B cell (primary cell): ENCODE measurements around the gene KRT37. TPM values are rescaled to one million over a fixed set of nuclear protein-coding genes. Genes with fewer than 3 reads are reported as not detected.

Experiments
- ATAC-seq: fragments of 200-7000 bp; cut with Tn5 transposase; one replicate; pipeline ENCODE4 v1.10.0; 2021; ENCODE audit warnings: low read depth, mild to moderate bottlenecking, moderate number of reproducible peaks, moderate library complexity
- CTCF ChIA-PET: fragments of 350-600 bp; sonication (Branson Sonifier 250); formaldehyde crosslinking; loops from one replicate; lab custom pipeline; 2021; ENCODE audit warnings: antibody characterized with exemption, inconsistent platforms; lab: Charles Lee
- POLR2A ChIA-PET: fragments of 350-600 bp; sonication (Branson Sonifier 250); formaldehyde crosslinking; loops from one replicate; lab custom pipeline; 2021; ENCODE audit warnings: antibody characterized with exemption; lab: Charles Lee
- DNase-seq: peaks from one replicate; pipeline ENCODE4 v3.0.0; 2013
- H2AFZ ChIP-seq: 2 replicates; pipeline ENCODE4 v1.6.1; 2012; ENCODE audit warnings: mild to moderate bottlenecking, low read depth, low read length; ENCODE audit not compliant: insufficient read depth, poor library complexity, severe bottlenecking
- H3K27ac ChIP-seq, 2 donors: 1 replicate in 1 of 2; 2 replicates in 1 of 2; pipeline ENCODE4 v1.5.1; 2012 to 2013; ENCODE audit warnings: low read length in 2 of 2, mild to moderate bottlenecking in 2 of 2, moderate library complexity in 1 of 2
- H3K27me3 ChIP-seq, 4 experiments: fragments of 200-600 bp in 1 of 4; sonication (generic) in 1 of 4; replicated peaks in 1 of 4; 1 replicate in 2 of 4; 2 replicates in 2 of 4; pipeline versions ENCODE4 v1.6.1 to v1.7.0; 2013 to 2016; ENCODE audit warnings: low read length in 3 of 4, mild to moderate bottlenecking in 2 of 4, mixed read lengths in 1 of 4, moderate library complexity in 1 of 4; ENCODE audit not compliant: insufficient read depth in 4 of 4, control insufficient read depth in 3 of 4; ENCODE audit errors: control extremely low read depth in 1 of 4
- H3K36me3 ChIP-seq, 2 experiments: replicated peaks in 1 of 2; 1 replicate in 1 of 2; 2 replicates in 1 of 2; pipeline versions ENCODE4 v1.6.1 to v1.7.1; 2013; ENCODE audit warnings: low read length in 1 of 2; ENCODE audit not compliant: insufficient read depth in 2 of 2, control insufficient read depth in 1 of 2; ENCODE audit errors: control extremely low read depth in 1 of 2, extremely low read depth in 1 of 2
- H3K4me1 ChIP-seq, 2 donors: fragments of 200-600 bp in 1 of 2; sonication (generic) in 1 of 2; 1 replicate in 1 of 2; 2 replicates in 1 of 2; pipeline versions ENCODE4 v1.5.1 to v1.6.1; 2013 to 2017; ENCODE audit warnings: low read length in 2 of 2; ENCODE audit not compliant: control insufficient read depth in 2 of 2, insufficient read depth in 2 of 2
- H3K4me2 ChIP-seq: replicated peaks from 2 replicates; pipeline ENCODE3; 2012; ENCODE audit warnings: mild to moderate bottlenecking, low read depth, low read length; ENCODE audit not compliant: poor library complexity, severe bottlenecking
- H3K4me3 ChIP-seq, 5 experiments: fragments of 200-600 bp in 1 of 5; sonication (generic) in 1 of 5; 1 replicate in 3 of 5; 2 replicates in 2 of 5; pipeline versions ENCODE4 v1.5.1 to v1.7.0; 2011 to 2016; ENCODE audit warnings: low read length in 4 of 5, mild to moderate bottlenecking in 4 of 5, low read depth in 2 of 5, control low read depth in 1 of 5, moderate library complexity in 1 of 5; ENCODE audit not compliant: insufficient read depth in 1 of 5; ENCODE audit errors: control extremely low read depth in 1 of 5, extremely low read depth in 1 of 5
- H3K79me2 ChIP-seq: fragments of 200-600 bp; sonication (generic); one replicate; pipeline ENCODE4 v1.6.0; 2016; ENCODE audit warnings: low read length; ENCODE audit not compliant: control insufficient read depth, insufficient read depth
- H3K9ac ChIP-seq: fragments of 200-600 bp; sonication (generic); 2 replicates; pipeline ENCODE4 v1.6.1; 2017; ENCODE audit warnings: mild to moderate bottlenecking, low read length, moderate library complexity
- H3K9me3 ChIP-seq, 3 donors: one replicate each; pipeline versions ENCODE4 v1.6.1 to v1.7.1; 2013; ENCODE audit warnings: low read length in 2 of 3; ENCODE audit not compliant: control insufficient read depth in 2 of 3, insufficient read depth in 1 of 3; ENCODE audit errors: control extremely low read depth in 1 of 3
- H4K20me1 ChIP-seq: 2 replicates; pipeline ENCODE4 v1.6.0; 2012; ENCODE audit warnings: mild to moderate bottlenecking, low read length; ENCODE audit not compliant: insufficient read depth, control insufficient read depth, poor library complexity, severe bottlenecking
- H3K27ac Mint-ChIP-seq: one replicate; pipeline ENCODE4 v1.8.0; 2021; ENCODE audit warnings: mixed read lengths
- H3K27me3 Mint-ChIP-seq: one replicate; pipeline ENCODE4 v1.8.0; 2021; ENCODE audit warnings: mixed read lengths
- H3K4me1 Mint-ChIP-seq: one replicate; pipeline ENCODE4 v1.8.0; 2021; ENCODE audit warnings: mixed read lengths
- H3K4me3 Mint-ChIP-seq: one replicate; pipeline ENCODE4 v1.8.0; 2021; ENCODE audit warnings: mixed read lengths
- H3K9me3 Mint-ChIP-seq: one replicate; pipeline ENCODE4 v1.8.0; 2022; ENCODE audit warnings: mixed read lengths; ENCODE audit not compliant: insufficient read depth
- EZH2 ChIP-seq: IDR thresholded peaks from 2 replicates; pipeline ENCODE4 v1.6.1; 2012; ENCODE audit warnings: borderline replicate concordance, low read depth, mild to moderate bottlenecking, moderate library complexity, low read length; ENCODE audit not compliant: insufficient read depth, poor library complexity, severe bottlenecking
- WGBS: methylation state at CpG from one replicate; pipeline ENCODE4 v1.1.5; 2013; ENCODE audit warnings: missing lambda C conversion rate; ENCODE audit not compliant: insufficient coverage; 5-methylcytosine and 5-hydroxymethylcytosine counted together
- intact Hi-C: fragments of 100-400 bp; cut with micrococcal nuclease; formaldehyde crosslinking; loops from one replicate; pipeline ENCODE4 v1.10.0; 2022
- polyA plus RNA-seq: library from polyadenylated mRNA; depleted of rRNA; stranded (reverse); fragments of >200 nt; gene quantifications from 2 replicates; pipeline ENCODE4 v1.2.3, GENCODE V29; 2012
- total RNA-seq, 2 donors: library from RNA; stranded (reverse); fragments of 120-200 nt in 1 of 2; gene quantifications; 1 replicate in 1 of 2; 2 replicates in 1 of 2; pipeline versions ENCODE4 v1.2.3 to v1.2.4, GENCODE V29; 2013 to 2022
- TF ChIP-seq, protein P1 (sequence below): fragments of 200-600 bp; IDR thresholded peaks from one replicate; pipeline ENCODE4 v1.8.0; 2022; ENCODE audit warnings: antibody characterized with exemption, mild to moderate bottlenecking

Gene KRT37
- total and polyA plus RNA-seq, 2 donors (not counting 1 experiment from before 2014, with no cell fraction given), result not detected

DNA sequence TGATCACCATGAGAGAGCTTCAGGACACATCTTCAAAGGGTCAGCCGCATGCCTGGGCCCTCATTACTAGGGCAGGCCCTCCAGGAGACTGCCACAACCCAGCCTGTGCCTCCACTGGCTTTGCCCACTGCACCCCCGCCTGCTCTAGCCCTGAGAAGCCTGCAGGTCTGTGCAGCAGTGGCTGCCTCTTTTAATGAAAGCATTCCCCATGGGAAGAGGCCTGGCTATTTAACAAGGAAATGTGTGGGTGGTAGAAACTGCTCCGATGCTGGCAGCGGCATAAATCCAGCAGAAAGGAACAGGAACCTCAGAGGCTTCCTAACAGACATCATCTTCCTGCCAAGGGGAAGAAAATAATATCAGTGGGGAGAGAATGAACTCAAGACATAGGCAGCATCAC is 43.2 kb upstream of the KRT37 start:
- Histone ChIP-seq H3K9ac (no peak overlapping the region), H3K79me2 (no peaks in the 10 kb centered on the region), H3K4me1 (no peaks in the 10 kb centered on the region), H3K4me2 (no peak overlapping the region), H3K36me3 (no peaks in the 10 kb centered on the region), H4K20me1 (no peaks in the 10 kb centered on the region), H3K27me3 (peaks cover 0 to 6% (median 2%) of the 10 kb centered on the region in 4 experiments), H3K9me3 (peaks cover 0 to 12% (median 0%) of the 10 kb centered on the region in 3 donors), H2AFZ (no peak overlapping the region), H3K27ac (no peak overlapping the region), H3K4me3 (no peak overlapping the region)
- ATAC-seq, result no peak
- Mint-ChIP-seq H3K4me1 (no peaks in the 10 kb centered on the region), H3K9me3 (peaks cover 2% of the 10 kb centered on the region), H3K27ac (no peak overlapping the region), H3K4me3 (no peak overlapping the region), H3K27me3 (peaks cover 32% of the 10 kb centered on the region)
- ChIA-PET CTCF (no interaction called here), POLR2A (no interaction called here)
- 73% methylated on average over 2 of the region's 4 CpGs for WGBS
- DNase-seq, result no peak
- intact Hi-C loops, result no loop called here
- no peak for TF ChIP-seq EZH2
- TF ChIP-seq, protein P1, sequence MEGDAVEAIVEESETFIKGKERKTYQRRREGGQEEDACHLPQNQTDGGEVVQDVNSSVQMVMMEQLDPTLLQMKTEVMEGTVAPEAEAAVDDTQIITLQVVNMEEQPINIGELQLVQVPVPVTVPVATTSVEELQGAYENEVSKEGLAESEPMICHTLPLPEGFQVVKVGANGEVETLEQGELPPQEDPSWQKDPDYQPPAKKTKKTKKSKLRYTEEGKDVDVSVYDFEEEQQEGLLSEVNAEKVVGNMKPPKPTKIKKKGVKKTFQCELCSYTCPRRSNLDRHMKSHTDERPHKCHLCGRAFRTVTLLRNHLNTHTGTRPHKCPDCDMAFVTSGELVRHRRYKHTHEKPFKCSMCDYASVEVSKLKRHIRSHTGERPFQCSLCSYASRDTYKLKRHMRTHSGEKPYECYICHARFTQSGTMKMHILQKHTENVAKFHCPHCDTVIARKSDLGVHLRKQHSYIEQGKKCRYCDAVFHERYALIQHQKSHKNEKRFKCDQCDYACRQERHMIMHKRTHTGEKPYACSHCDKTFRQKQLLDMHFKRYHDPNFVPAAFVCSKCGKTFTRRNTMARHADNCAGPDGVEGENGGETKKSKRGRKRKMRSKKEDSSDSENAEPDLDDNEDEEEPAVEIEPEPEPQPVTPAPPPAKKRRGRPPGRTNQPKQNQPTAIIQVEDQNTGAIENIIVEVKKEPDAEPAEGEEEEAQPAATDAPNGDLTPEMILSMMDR, result no peak

DNA sequence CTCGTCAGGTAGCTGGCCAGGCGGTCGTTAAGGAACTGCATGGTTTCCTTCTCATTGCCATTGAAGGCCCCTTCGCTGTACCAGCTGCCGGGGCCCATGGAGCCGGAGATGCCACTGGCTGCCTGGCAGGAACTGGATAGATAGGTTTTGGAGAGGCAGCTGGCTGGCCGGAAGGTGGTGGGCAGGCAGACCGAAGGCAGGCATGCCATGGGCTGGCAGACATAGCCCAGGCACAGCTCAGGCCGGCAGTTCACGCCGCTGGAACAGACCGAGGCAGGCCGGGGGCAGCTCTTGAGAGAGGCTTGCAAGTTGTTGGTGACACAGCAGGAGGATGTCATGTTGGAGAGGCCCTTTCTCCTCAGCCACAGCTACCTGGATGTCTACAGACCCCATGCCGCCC is 42.6 kb upstream of the KRT37 start, which contains the start of gene KRT32:
Gene KRT32 (minus strand): TSS at position 399 of the 400 bp plus-strand sequence. CDS start 61 bp downstream, at position 338.
- Histone ChIP-seq H3K79me2 (no peaks in the 10 kb centered on the region), H4K20me1 (no peaks in the 10 kb centered on the region), H3K27me3 (peaks cover 0 to 6% (median 2%) of the 10 kb centered on the region in 4 experiments), H3K36me3 (no peaks in the 10 kb centered on the region), H3K4me3 (no peak within 1 kb of the TSS), H3K9me3 (peaks cover 0 to 12% (median 0%) of the 10 kb centered on the region in 3 donors), H3K4me2 (no peak within 1 kb of the TSS), H3K9ac (no peak within 1 kb of the TSS), H3K4me1 (no peaks in the 10 kb centered on the region), H3K27ac (no peak within 1 kb of the TSS), H2AFZ (no peak within 1 kb of the TSS)
- intact Hi-C loops, result no loop called here
- 89% methylated on average over 12 of the region's 14 CpGs for WGBS
- H3K27me3 Mint-ChIP-seq, result peaks cover 34% of the 10 kb centered on the region
- CTCF ChIA-PET, result no interaction called here
- no peaks in the 10 kb centered on the region for H3K4me1 Mint-ChIP-seq
- POLR2A ChIA-PET, result no interaction called here
- peaks cover 2% of the 10 kb centered on the region for H3K9me3 Mint-ChIP-seq
- no peak for DNase-seq
- H3K27ac Mint-ChIP-seq, result no peak within 1 kb of the TSS
- no peak for ATAC-seq
- H3K4me3 Mint-ChIP-seq, result no peak within 1 kb of the TSS
- TF ChIP-seq EZH2, result no peak
- TF ChIP-seq, protein P1, result no peak
